H1 (cell line): ENCODE data around the gene MEIS2.

Experiments used
- EP300 ChIP-seq, 2 experiments: IDR thresholded peaks; 1 replicate in 1 of 2; 2 replicates in 1 of 2; pipeline ENCODE4 v1.6.1; 2011 to 2012; ENCODE audit warnings: low read depth in 2 of 2, low read length in 2 of 2, mild to moderate bottlenecking in 2 of 2, borderline replicate concordance in 1 of 2, inconsistent platforms in 1 of 2, moderate library complexity in 1 of 2
- NANOG ChIP-seq: IDR thresholded peaks from 2 replicates; pipeline ENCODE4 v1.6.1; 2011; ENCODE audit warnings: low read length, low read depth, mild to moderate bottlenecking, inconsistent platforms; ENCODE audit not compliant: insufficient read depth, poor library complexity, severe bottlenecking
- NRF1 ChIP-seq: IDR thresholded peaks from 2 replicates; pipeline ENCODE4 v1.6.1; 2011; ENCODE audit warnings: mild to moderate bottlenecking, low read depth, low read length, improper control_type of control experiment
- PHF8 ChIP-seq: fragments of 200-600 bp; sonication (generic); conservative IDR thresholded peaks from 2 replicates; pipeline ENCODE4 v1.7.1; 2012; ENCODE audit warnings: low read depth, mild to moderate bottlenecking, inconsistent platforms, low read length, moderate library complexity
- POLR2A ChIP-seq, 2 experiments: IDR thresholded peaks; 1 replicate in 1 of 2; 2 replicates in 1 of 2; pipeline ENCODE4 v1.6.1; 2011; ENCODE audit warnings: low read depth in 2 of 2, low read length in 2 of 2, mild to moderate bottlenecking in 2 of 2; ENCODE audit errors: control extremely low read depth in 1 of 2
- RAD21 ChIP-seq, 2 experiments: IDR thresholded peaks in 1 of 2; conservative IDR thresholded peaks in 1 of 2; 2 replicates each; pipeline ENCODE4 v1.6.1; 2011; ENCODE audit warnings: low read depth in 2 of 2, low read length in 2 of 2, improper control_type of control experiment in 1 of 2, inconsistent platforms in 1 of 2, mild to moderate bottlenecking in 1 of 2, moderate library complexity in 1 of 2
- SAP30 ChIP-seq: fragments of 300-600 bp; sonication (generic); IDR thresholded peaks from 2 replicates; pipeline ENCODE4 v1.7.1; 2012; ENCODE audit warnings: low read length, moderate library complexity, mild to moderate bottlenecking, inconsistent platforms; ENCODE audit not compliant: insufficient read depth, insufficient replicate concordance
- SP2 ChIP-seq: IDR thresholded peaks from 2 replicates; pipeline ENCODE4 v1.6.1; 2012; ENCODE audit warnings: mild to moderate bottlenecking, low read length, inconsistent platforms
- TBP ChIP-seq: IDR thresholded peaks from 2 replicates; pipeline ENCODE4 v1.6.1; 2011; ENCODE audit warnings: low read depth, low read length, improper control_type of control experiment
- YY1 ChIP-seq: IDR thresholded peaks from 2 replicates; pipeline ENCODE4 v1.6.1; 2011; ENCODE audit warnings: low read depth, mild to moderate bottlenecking, low read length
- TF ChIP-seq, protein P1 (sequence below), 3 experiments: IDR thresholded peaks; 1 replicate in 2 of 3; 2 replicates in 1 of 3; pipeline versions ENCODE4 v1.5.1 to v1.6.1; 2011; ENCODE audit warnings: low read length in 3 of 3, mild to moderate bottlenecking in 3 of 3, inconsistent platforms in 2 of 3, low read depth in 1 of 3, moderate library complexity in 1 of 3; ENCODE audit not compliant: insufficient read depth in 1 of 3; ENCODE audit errors: control extremely low read depth in 1 of 3

DNA sequence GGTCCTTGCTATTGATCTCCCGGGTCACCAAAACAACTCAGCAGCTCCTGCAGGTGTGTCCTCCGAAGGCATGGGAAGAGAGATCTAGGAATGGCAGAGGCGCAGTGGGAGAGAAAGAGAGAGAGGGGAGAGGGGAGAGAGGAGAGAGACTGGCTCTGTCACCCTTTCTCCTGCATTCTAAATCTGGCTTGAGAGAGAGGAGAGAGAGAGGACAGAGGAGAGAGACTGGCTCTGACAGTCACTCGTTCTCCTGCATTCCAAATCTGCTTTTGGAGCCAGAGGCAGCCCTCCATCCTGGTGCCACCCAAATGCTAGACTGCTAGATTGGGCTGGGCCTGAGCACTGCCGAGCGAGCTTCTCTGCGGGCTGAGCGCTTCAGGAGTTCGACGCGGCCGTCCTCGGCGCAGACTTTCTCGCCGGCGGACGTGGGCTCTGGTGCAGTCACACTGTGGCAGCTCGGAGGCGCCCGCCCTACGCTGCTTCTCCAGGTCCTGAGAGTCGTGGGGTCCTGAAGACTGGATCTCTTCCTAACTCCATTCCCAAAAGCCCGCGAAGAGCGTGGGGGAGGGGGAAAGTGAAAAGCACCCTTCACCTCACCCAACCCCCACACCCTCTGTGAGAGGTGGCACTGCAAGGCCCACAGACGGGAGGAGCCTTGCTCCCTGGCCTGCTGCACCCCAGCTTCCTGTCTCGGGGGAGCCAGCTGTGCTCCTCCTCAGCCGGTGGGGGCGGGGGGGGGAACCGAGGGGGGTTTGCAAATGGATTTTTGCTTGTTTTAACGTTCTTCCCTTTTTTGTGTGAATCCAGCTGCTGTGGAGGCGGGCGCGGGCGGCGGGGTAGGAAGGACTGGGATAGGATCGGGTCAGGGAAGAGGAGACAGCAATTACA lies 222.3 kb downstream of the MEIS2 start:
- no peak for TF ChIP-seq PHF8
- TF ChIP-seq NRF1, result no peak
- TF ChIP-seq, protein P1, sequence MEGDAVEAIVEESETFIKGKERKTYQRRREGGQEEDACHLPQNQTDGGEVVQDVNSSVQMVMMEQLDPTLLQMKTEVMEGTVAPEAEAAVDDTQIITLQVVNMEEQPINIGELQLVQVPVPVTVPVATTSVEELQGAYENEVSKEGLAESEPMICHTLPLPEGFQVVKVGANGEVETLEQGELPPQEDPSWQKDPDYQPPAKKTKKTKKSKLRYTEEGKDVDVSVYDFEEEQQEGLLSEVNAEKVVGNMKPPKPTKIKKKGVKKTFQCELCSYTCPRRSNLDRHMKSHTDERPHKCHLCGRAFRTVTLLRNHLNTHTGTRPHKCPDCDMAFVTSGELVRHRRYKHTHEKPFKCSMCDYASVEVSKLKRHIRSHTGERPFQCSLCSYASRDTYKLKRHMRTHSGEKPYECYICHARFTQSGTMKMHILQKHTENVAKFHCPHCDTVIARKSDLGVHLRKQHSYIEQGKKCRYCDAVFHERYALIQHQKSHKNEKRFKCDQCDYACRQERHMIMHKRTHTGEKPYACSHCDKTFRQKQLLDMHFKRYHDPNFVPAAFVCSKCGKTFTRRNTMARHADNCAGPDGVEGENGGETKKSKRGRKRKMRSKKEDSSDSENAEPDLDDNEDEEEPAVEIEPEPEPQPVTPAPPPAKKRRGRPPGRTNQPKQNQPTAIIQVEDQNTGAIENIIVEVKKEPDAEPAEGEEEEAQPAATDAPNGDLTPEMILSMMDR (IDR thresholded peaks at IDR 0.05; ENCODE audit: control extremely low read depth in 1 of 3, insufficient read depth in 1 of 3, low read depth in 1 of 3, low read length in 3 of 3), result no peak
- TF ChIP-seq TBP, result no peak
- TF ChIP-seq POLR2A (IDR thresholded peaks at IDR 0.05; ENCODE audit: control extremely low read depth in 1 of 2, low read depth in 2 of 2, low read length in 2 of 2), result no peak
- peak in 1 of 2 experiments; percentile 1; a peak in 1 of 4 replicates for TF ChIP-seq RAD21 (IDR thresholded peaks at IDR 0.05 in 1 of 2, conservative IDR thresholded peaks at IDR 0.05 in 1 of 2; ENCODE audit: low read depth in 2 of 2, low read length in 2 of 2)
- TF ChIP-seq EP300 (IDR thresholded peaks at IDR 0.05; ENCODE audit: borderline replicate concordance in 1 of 2, low read depth in 2 of 2, low read length in 2 of 2), result no peak
- TF ChIP-seq SAP30, result no peak
- no peak for TF ChIP-seq SP2
- TF ChIP-seq NANOG, result no peak
- TF ChIP-seq YY1, result no peak
